Measurements from ENCODE around the gene IMPDH1. TPM values are rescaled to one million over a fixed set of nuclear protein-coding genes. Genes with fewer than 3 reads are reported as not detected.

The IMPDH1 gene
- total and polyA plus RNA-seq, 10 of the 15 experiments (the other 5 are each of a cell fraction or from before 2014, with no cell fraction given) = 0.50 to 61.3 (median 41.8) TPM

DNA sequence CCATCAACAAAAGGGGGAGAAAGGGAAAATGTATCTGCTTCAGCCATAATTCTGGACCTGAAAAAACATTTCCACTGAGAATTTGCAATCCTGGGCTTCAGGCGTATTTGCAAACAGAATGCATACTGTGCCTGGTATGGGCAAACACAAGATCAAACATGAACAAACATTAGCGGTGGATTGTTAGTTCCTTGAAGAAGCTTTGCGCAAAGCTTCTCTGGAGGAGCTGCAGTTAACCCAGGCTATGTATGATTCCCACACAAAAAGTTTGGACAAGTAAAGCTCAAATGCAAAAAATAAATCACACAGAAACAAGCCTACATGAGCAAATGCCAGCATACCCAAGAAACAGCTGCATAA, 25.5 kb upstream of the IMPDH1 start:
- intact Hi-C loops (cut with micrococcal nuclease; ENCODE audit: unreplicated experiment) = no loop called here
- ChIA-PET CTCF (interaction anchor here (0.6 to 16.0 kb wide), 9 partner anchors 8 to 48 kb away, joined by 3 to 463 read pairs (median 6); partner anchors contain the start of gene HILPDA), SMC1A (ENCODE audit: uncharacterized antibody, unreplicated experiment) (interaction anchor here (0.7 to 14.8 kb wide), 8 partner anchors 8 to 245 kb away, joined by 3 to 296 read pairs (median 4); partner anchors contain the start of gene HILPDA), POLR2A (interaction anchor here (0.6 to 3.7 kb wide), 4 partner anchors 9 to 26 kb away, joined by 4 to 31 read pairs (median 6); partner anchors contain the start of gene HILPDA), RAD21 (ENCODE audit: unreplicated experiment) (interaction anchor here (1.2 to 2.0 kb wide), 7 partner anchors 9 to 31 kb away, joined by 4 to 15 read pairs (median 7); partner anchors contain the start of gene HILPDA)
- WGBS (ENCODE audit: insufficient coverage, insufficient replicate concordance, low lambda C conversion rate, missing lambda C conversion rate) = 87% methylated on average over 3 of the region's 3 CpGs
- peaks cover 4% of the 10 kb centered on the region for H3K4me1 ChIP-seq (ENCODE audit: control insufficient read depth, insufficient read depth, low read length)
- no peaks in the 10 kb centered on the region for H4K20me1 ChIP-seq (ENCODE audit: control insufficient read depth, insufficient read depth)
- no peak overlapping the region for H3K9ac ChIP-seq (ENCODE audit: control insufficient read depth, insufficient read depth, low read length)
- H3K27ac ChIP-seq (ENCODE audit: control insufficient read depth, insufficient read depth) = no peak overlapping the region
- DNase-seq (ENCODE audit: low read depth, low spot score) (no peak), FAIRE-seq (no peak), ATAC-seq (no peak)
- no peak overlapping the region for H3K4me2 ChIP-seq (ENCODE audit: control insufficient read depth, insufficient read depth)
- no TSS peak for BruUV-seq (replicated peaks)
- no peaks in the 10 kb centered on the region for H3K36me3 ChIP-seq (ENCODE audit: control insufficient read depth in 2 of 2, insufficient read depth in 2 of 2, low read length in 1 of 2)
- H3K9me3 ChIP-seq (replicated peaks; ENCODE audit: control insufficient read depth, insufficient read depth, low read length) = no peaks in the 10 kb centered on the region; the same call in 1 of the 3 replicates
- H3K4me3 ChIP-seq = no peak overlapping the region
- no peak overlapping the region for H2AFZ ChIP-seq (ENCODE audit: control insufficient read depth, low read depth, low read length)
- H3K79me2 ChIP-seq (ENCODE audit: control insufficient read depth, insufficient read depth, low read length) = no peaks in the 10 kb centered on the region
- in situ Hi-C loops (cut with MboI) = no loop called here
- no peaks in the 10 kb centered on the region for H3K27me3 ChIP-seq (replicated peaks in 1 of 2; ENCODE audit: control insufficient read depth in 2 of 2, insufficient read depth in 2 of 2, low read length in 1 of 2)
- TF ChIP-seq IRF4 (IDR thresholded peaks at IDR 0.05; ENCODE audit: low read depth, low read length) (no peak), YBX1 (IDR thresholded peaks at IDR 0.05) (no peak), KDM1A (IDR thresholded peaks at IDR 0.05; ENCODE audit: borderline replicate concordance) (no peak), BCLAF1 (IDR thresholded peaks at IDR 0.05) (no peak), PRDM15 (CRISPR knock-in tag; IDR thresholded peaks at IDR 0.05) (no peak), ASH2L (IDR thresholded peaks at IDR 0.05; ENCODE audit: borderline replicate concordance, low read depth) (no peak), RAD51 (IDR thresholded peaks at IDR 0.05) (no peak), RFX5 (IDR thresholded peaks at IDR 0.05; ENCODE audit: low read depth, low read length) (no peak), RBBP5 (conservative IDR thresholded peaks at IDR 0.05) (no peak), EGR1 (IDR thresholded peaks at IDR 0.05; ENCODE audit: borderline replicate concordance in 1 of 2, low read depth in 2 of 2, low read length in 2 of 2) (no peak)
- TF ChIP-seq, protein P1, sequence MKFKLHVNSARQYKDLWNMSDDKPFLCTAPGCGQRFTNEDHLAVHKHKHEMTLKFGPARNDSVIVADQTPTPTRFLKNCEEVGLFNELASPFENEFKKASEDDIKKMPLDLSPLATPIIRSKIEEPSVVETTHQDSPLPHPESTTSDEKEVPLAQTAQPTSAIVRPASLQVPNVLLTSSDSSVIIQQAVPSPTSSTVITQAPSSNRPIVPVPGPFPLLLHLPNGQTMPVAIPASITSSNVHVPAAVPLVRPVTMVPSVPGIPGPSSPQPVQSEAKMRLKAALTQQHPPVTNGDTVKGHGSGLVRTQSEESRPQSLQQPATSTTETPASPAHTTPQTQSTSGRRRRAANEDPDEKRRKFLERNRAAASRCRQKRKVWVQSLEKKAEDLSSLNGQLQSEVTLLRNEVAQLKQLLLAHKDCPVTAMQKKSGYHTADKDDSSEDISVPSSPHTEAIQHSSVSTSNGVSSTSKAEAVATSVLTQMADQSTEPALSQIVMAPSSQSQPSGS (IDR thresholded peaks at IDR 0.05; ENCODE audit: low read length) = no peak
- TF ChIP-seq, protein P2, sequence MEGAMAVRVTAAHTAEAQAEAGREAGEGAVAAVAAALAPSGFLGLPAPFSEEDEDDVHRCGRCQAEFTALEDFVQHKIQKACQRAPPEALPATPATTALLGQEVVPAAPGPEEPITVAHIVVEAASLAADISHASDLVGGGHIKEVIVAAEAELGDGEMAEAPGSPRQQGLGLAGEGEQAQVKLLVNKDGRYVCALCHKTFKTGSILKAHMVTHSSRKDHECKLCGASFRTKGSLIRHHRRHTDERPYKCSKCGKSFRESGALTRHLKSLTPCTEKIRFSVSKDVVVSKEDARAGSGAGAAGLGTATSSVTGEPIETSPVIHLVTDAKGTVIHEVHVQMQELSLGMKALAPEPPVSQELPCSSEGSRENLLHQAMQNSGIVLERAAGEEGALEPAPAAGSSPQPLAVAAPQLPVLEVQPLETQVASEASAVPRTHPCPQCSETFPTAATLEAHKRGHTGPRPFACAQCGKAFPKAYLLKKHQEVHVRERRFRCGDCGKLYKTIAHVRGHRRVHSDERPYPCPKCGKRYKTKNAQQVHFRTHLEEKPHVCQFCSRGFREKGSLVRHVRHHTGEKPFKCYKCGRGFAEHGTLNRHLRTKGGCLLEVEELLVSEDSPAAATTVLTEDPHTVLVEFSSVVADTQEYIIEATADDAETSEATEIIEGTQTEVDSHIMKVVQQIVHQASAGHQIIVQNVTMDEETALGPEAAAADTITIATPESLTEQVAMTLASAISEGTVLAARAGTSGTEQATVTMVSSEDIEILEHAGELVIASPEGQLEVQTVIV (IDR thresholded peaks at IDR 0.05; ENCODE audit: borderline replicate concordance, partially characterized antibody) = no peak

Data from GM12878 (cell line).